ENCODE data around the gene POLR2E. TPM values are rescaled to one million over a fixed set of nuclear protein-coding genes. Genes with fewer than 3 reads are reported as not detected.

POLR2E gene
- total and polyA plus RNA-seq, 2 of the 8 experiments (the other 6 are each of a cell fraction or from before 2014, with no cell fraction given), result 281 to 381 TPM

- Histone ChIP-seq H2BK20ac (ENCODE audit: low read length) (0 out of 2 replicates have a peak overlapping the region, but pooled peaks have one; percentile 55), H3K9me3 (ENCODE audit: insufficient read depth in 2 of 2, low read depth in 1 of 2, low read length in 1 of 2) (peaks cover 0 to 21% of the 10 kb centered on the region in 2 experiments; a peak in 2 of 4 replicates), H3K27me3 (replicated peaks in 1 of 4; ENCODE audit: control insufficient read depth in 3 of 4, extremely low read depth in 1 of 4, insufficient read depth in 3 of 4, low read length in 3 of 4) (peaks cover 0 to 26% (median 18%) of the 10 kb centered on the region in 4 experiments; a peak in 5 of 7 replicates), H3K9ac (replicated peaks in 1 of 4; ENCODE audit: extremely low read depth in 1 of 4, low read depth in 3 of 4, low read length in 3 of 4) (no peak overlapping the region), H3K4ac (replicated peaks; ENCODE audit: insufficient read length, low read depth, low read length) (peak overlapping the region; percentile 67), H3K79me2 (ENCODE audit: control insufficient read depth in 1 of 2, insufficient read depth in 2 of 2, low read length in 2 of 2) (no peaks in the 10 kb centered on the region), H4K20me1 (replicated peaks in 1 of 2; ENCODE audit: control insufficient read depth in 1 of 2, insufficient read depth in 2 of 2, low read length in 2 of 2) (peaks cover 0 to 8% of the 10 kb centered on the region in 2 experiments), H2BK15ac (ENCODE audit: low read length) (peak overlapping the region; percentile 46; the same call in 1 of the 2 replicates), H3K23me2 (ENCODE audit: low read depth, low read length) (peaks cover 11% of the 10 kb centered on the region; the same call in 1 of the 2 replicates), H2BK5ac (ENCODE audit: low read depth, low read length) (peak overlapping the region; percentile 60; the same call in 1 of the 2 replicates), H4K5ac (ENCODE audit: insufficient read length, low read depth, low read length) (no peak overlapping the region), H3K27ac (ENCODE audit: low read depth, low read length) (no peak overlapping the region), H2BK120ac (replicated peaks; ENCODE audit: low read depth, low read length) (no peak overlapping the region), H3K36me3 (ENCODE audit: control insufficient read depth in 2 of 4, insufficient read depth in 4 of 4, low read length in 3 of 4) (no peaks in the 10 kb centered on the region), H2AK5ac (ENCODE audit: low read depth, low read length) (peak overlapping the region; percentile 29; the same call in 1 of the 2 replicates), H3K56ac (replicated peaks; ENCODE audit: insufficient read length, low read depth, low read length) (no peak overlapping the region), H4K8ac (ENCODE audit: extremely low read depth, insufficient read depth, low read length) (no peak overlapping the region; the same call in 1 of the 2 replicates), H3K14ac (ENCODE audit: insufficient read length) (no peak overlapping the region), H3K4me2 (ENCODE audit: insufficient read depth in 1 of 2, low read depth in 2 of 2, low read length in 2 of 2) (peak overlapping the region; percentile 35 to 68; a peak in 1 of 4 replicates), H2BK12ac (ENCODE audit: low read depth, low read length) (0 out of 2 replicates have a peak overlapping the region, but pooled peaks have one; percentile 80), H3K18ac (ENCODE audit: extremely low read depth, low read length) (peak overlapping the region; percentile 38; the same call in 1 of the 2 replicates), H4K91ac (replicated peaks; ENCODE audit: insufficient read length, low read length) (no peak overlapping the region), H3K23ac (ENCODE audit: insufficient read length) (no peak overlapping the region), H3K4me1 (replicated peaks in 1 of 4; ENCODE audit: control insufficient read depth in 3 of 4, insufficient read depth in 4 of 4, low read length in 3 of 4) (peaks cover 0 to 27% (median 19%) of the 10 kb centered on the region in 4 experiments; a peak in 6 of 7 replicates), H2AFZ (ENCODE audit: low read length) (no peak overlapping the region), H3K79me1 (ENCODE audit: low read depth, low read length) (no peaks in the 10 kb centered on the region), H3K4me3 (ENCODE audit: extremely low read depth in 1 of 4, insufficient read depth in 2 of 4, low read depth in 3 of 4, low read length in 4 of 4) (no peak overlapping the region)
- WGBS, 2 experiments (ENCODE audit: extremely low coverage in 1 of 2, insufficient coverage in 1 of 2, insufficient read length in 1 of 2, insufficient replicate concordance in 2 of 2, low coverage in 1 of 2, low lambda C conversion rate in 2 of 2, missing lambda C conversion rate in 1 of 2), result 79% methylated on average over 17 of the region's 17 CpGs; no CpG with 5 or more reads in 1 of the 2 experiments
- POLR2A ChIA-PET (ENCODE audit: partially characterized antibody), result interaction anchor here (0.5 to 6.9 kb wide), 15 partner anchors 9 to 290 kb away, joined by 3 to 97 read pairs (median 5); partner anchors contain the start of genes CIRBP, CNN2, GPX4 and RNU6-2
- CTCF ChIA-PET (ENCODE audit: partially characterized antibody), result interaction anchor here (0.9 to 5.2 kb wide), 15 partner anchors 9 to 387 kb away, joined by 3 to 54 read pairs (median 4); partner anchors contain the start of genes ABCA7 and ATP5F1D
- FAIRE-seq, result no peak
- DNase-seq (ENCODE audit: low read depth in 1 of 2, low spot score in 2 of 2), result no peak
- 0 out of 2 replicates have a peak, but pooled peaks have one; percentile 20 for TF ChIP-seq POLR2AphosphoS5 (IDR thresholded peaks at IDR 0.05; ENCODE audit: low read depth, low read length)
- TF ChIP-seq ATF2 (IDR thresholded peaks at IDR 0.05; ENCODE audit: low read length), result no peak
- TF ChIP-seq MAFK (IDR thresholded peaks at IDR 0.05; ENCODE audit: low read depth, low read length), result no peak
- TF ChIP-seq RAD21 (IDR thresholded peaks at IDR 0.05 in 1 of 2, conservative IDR thresholded peaks at IDR 0.05 in 1 of 2; ENCODE audit: low read depth in 2 of 2, low read length in 2 of 2), result no peak
- TF ChIP-seq SUZ12 (IDR thresholded peaks at IDR 0.05; ENCODE audit: low read length), result no peak
These were observed 29.5 kb downstream of the POLR2E start for GRCh38 chr19:1065606-1066109.
